H9 (cell line): ENCODE data around the gene MAGI1. TPM values are rescaled to one million over a fixed set of nuclear protein-coding genes. Genes with fewer than 3 reads are reported as not detected.

Source experiments
- DNase-seq: peaks from one replicate; pipeline ENCODE4 v3.0.0-alpha.2; 2017
- H2AFZ ChIP-seq: one replicate; pipeline ENCODE4 v1.6.1; 2013; ENCODE audit warnings: mild to moderate bottlenecking, low read length, control low read depth, moderate library complexity
- H2AK5ac ChIP-seq: 2 replicates; pipeline ENCODE4 v1.6.1; 2013; ENCODE audit warnings: low read length, control low read depth, mixed read lengths; ENCODE audit not compliant: insufficient read length
- H2BK120ac ChIP-seq: one replicate; pipeline ENCODE4 v1.6.1; 2013; ENCODE audit warnings: low read depth, mild to moderate bottlenecking, low read length, control low read depth, inconsistent platforms; ENCODE audit not compliant: poor library complexity, severe bottlenecking
- H2BK12ac ChIP-seq: 2 replicates; pipeline ENCODE4 v1.6.1; 2013; ENCODE audit warnings: low read length, control low read depth, mixed read lengths, low read depth; ENCODE audit not compliant: insufficient read length
- H2BK15ac ChIP-seq: 2 replicates; pipeline ENCODE4 v1.6.1; 2013; ENCODE audit warnings: low read depth, low read length, control low read depth
- H2BK20ac ChIP-seq: one replicate; pipeline ENCODE4 v1.6.1; 2013; ENCODE audit warnings: low read depth, mild to moderate bottlenecking, low read length, control low read depth, inconsistent platforms; ENCODE audit not compliant: poor library complexity, severe bottlenecking
- H2BK5ac ChIP-seq: 2 replicates; pipeline ENCODE4 v1.6.1; 2013; ENCODE audit warnings: low read length, control low read depth, mixed read lengths; ENCODE audit not compliant: insufficient read length
- H3K14ac ChIP-seq: 2 replicates; pipeline ENCODE4 v1.6.1; 2013; ENCODE audit warnings: low read length, control low read depth; ENCODE audit not compliant: insufficient read depth
- H3K18ac ChIP-seq: 2 replicates; pipeline ENCODE4 v1.6.1; 2013; ENCODE audit warnings: low read depth, mild to moderate bottlenecking, mixed read lengths, low read length, control low read depth; ENCODE audit not compliant: insufficient read length
- H3K23ac ChIP-seq: 2 replicates; pipeline ENCODE4 v1.6.1; 2013; ENCODE audit warnings: low read length, control low read depth, mixed read lengths, low read depth; ENCODE audit not compliant: insufficient read length
- H3K23me2 ChIP-seq: 2 replicates; pipeline ENCODE4 v1.6.1; 2013; ENCODE audit warnings: low read depth, mild to moderate bottlenecking, mixed read lengths, low read length, control low read depth; ENCODE audit not compliant: insufficient read length, poor library complexity, severe bottlenecking
- H3K27ac ChIP-seq: 2 replicates; pipeline ENCODE4 v1.5.1; 2013; ENCODE audit warnings: low read length, control low read depth, mixed read lengths, low read depth; ENCODE audit not compliant: insufficient read length
- H3K27me3 ChIP-seq: 2 replicates; pipeline ENCODE4 v1.6.1; 2013; ENCODE audit warnings: low read length, control low read depth, inconsistent platforms; ENCODE audit not compliant: insufficient read depth
- H3K4ac ChIP-seq: 2 replicates; pipeline ENCODE4 v1.6.1; 2013; ENCODE audit warnings: low read depth, mild to moderate bottlenecking, control low read depth, inconsistent platforms, low read length, moderate library complexity
- H3K4me1 ChIP-seq: 2 replicates; pipeline ENCODE4 v1.6.1; 2013; ENCODE audit warnings: low read length, control low read depth, inconsistent platforms; ENCODE audit not compliant: insufficient read depth
- H3K4me2 ChIP-seq: 2 replicates; pipeline ENCODE4 v1.6.1; 2013; ENCODE audit warnings: low read length, control low read depth, mixed read lengths; ENCODE audit not compliant: insufficient read length, insufficient read depth
- H3K56ac ChIP-seq: 2 replicates; pipeline ENCODE4 v1.6.1; 2013; ENCODE audit warnings: low read depth, mild to moderate bottlenecking, mixed read lengths, low read length, control low read depth; ENCODE audit not compliant: insufficient read length
- H3K79me1 ChIP-seq: 2 replicates; pipeline ENCODE4 v1.6.1; 2013; ENCODE audit warnings: low read depth, mild to moderate bottlenecking, moderate library complexity, low read length, control low read depth, inconsistent platforms; ENCODE audit not compliant: insufficient read depth, poor library complexity, severe bottlenecking
- H3K79me2 ChIP-seq: 2 replicates; pipeline ENCODE4 v1.6.1; 2013; ENCODE audit warnings: low read length, control low read depth, inconsistent platforms; ENCODE audit not compliant: insufficient read depth
- H3K9ac ChIP-seq: 2 replicates; pipeline ENCODE4 v1.6.1; 2013; ENCODE audit warnings: low read length, control low read depth, mixed read lengths; ENCODE audit not compliant: insufficient read length; ENCODE audit errors: extremely low read depth
- H3K9me3 ChIP-seq: one replicate; pipeline ENCODE4 v1.6.1; 2013; ENCODE audit warnings: low read depth, low read length, inconsistent platforms; ENCODE audit not compliant: control insufficient read depth
- H3T11ph ChIP-seq: one replicate; pipeline ENCODE4 v1.6.1; 2013; ENCODE audit warnings: mild to moderate bottlenecking, low read length, control low read depth, inconsistent platforms
- H4K20me1 ChIP-seq: one replicate; pipeline ENCODE4 v1.6.1; 2013; ENCODE audit not compliant: control insufficient read depth, insufficient read length, insufficient read depth
- H4K5ac ChIP-seq: 2 replicates; pipeline ENCODE4 v1.6.1; 2013; ENCODE audit warnings: low read depth, mild to moderate bottlenecking, mixed read lengths, low read length, control low read depth; ENCODE audit not compliant: insufficient read length
- H4K8ac ChIP-seq: replicated peaks from 2 replicates; pipeline ENCODE4 v1.6.1; 2013; ENCODE audit warnings: low read length, control low read depth, mixed read lengths, low read depth; ENCODE audit not compliant: insufficient read length
- H4K91ac ChIP-seq: 2 replicates; pipeline ENCODE4 v1.6.1; 2013; ENCODE audit warnings: low read depth, mild to moderate bottlenecking, moderate library complexity, mixed read lengths, low read length, control low read depth; ENCODE audit not compliant: insufficient read length
- H3K27ac Mint-ChIP-seq, 3 experiments: 2 replicates in 2 of 3; 3 replicates in 1 of 3; pipeline ENCODE4 v1.8.0; 2020 to 2021; ENCODE audit warnings: mixed read lengths in 3 of 3, mild to moderate bottlenecking in 1 of 3, moderate library complexity in 1 of 3
- H3K27me3 Mint-ChIP-seq: 2 replicates; pipeline ENCODE4 v1.8.0; 2021; ENCODE audit warnings: low read depth, mild to moderate bottlenecking, moderate library complexity, mixed read lengths
- H3K36me3 Mint-ChIP-seq, 3 experiments: 2 replicates in 2 of 3; 3 replicates in 1 of 3; pipeline ENCODE4 v1.8.0; 2020 to 2021; ENCODE audit warnings: low read depth in 3 of 3, mixed read lengths in 3 of 3; ENCODE audit not compliant: insufficient read depth in 1 of 3
- H3K4me1 Mint-ChIP-seq, 2 experiments: 2 replicates each; pipeline ENCODE4 v1.8.0; 2020; ENCODE audit warnings: mixed read lengths in 2 of 2
- H3K4me3 Mint-ChIP-seq, 2 experiments: 2 replicates in 1 of 2; 3 replicates in 1 of 2; pipeline ENCODE4 v1.8.0; 2020 to 2021; ENCODE audit warnings: mild to moderate bottlenecking in 2 of 2, mixed read lengths in 2 of 2, moderate library complexity in 1 of 2
- H3K9me3 Mint-ChIP-seq, 2 experiments: 2 replicates in 1 of 2; 3 replicates in 1 of 2; pipeline ENCODE4 v1.8.0; 2020; ENCODE audit warnings: mild to moderate bottlenecking in 2 of 2, mixed read lengths in 2 of 2, moderate library complexity in 1 of 2
- WGBS: extraction: QIAGEN DNeasy Blood & Tissue Kit; methylation state at CpG from one replicate; pipeline ENCODE4 v1.1.7; 2013; ENCODE audit warnings: missing lambda C conversion rate, low lambda C conversion rate, mixed read lengths; ENCODE audit not compliant: insufficient read length; ENCODE audit errors: extremely low coverage; 5-methylcytosine and 5-hydroxymethylcytosine counted together
- total RNA-seq: library from RNA; stranded (reverse); gene quantifications from 2 replicates; pipeline ENCODE4 v1.2.1, GENCODE V29; 2021
- TF ChIP-seq, protein P1 (sequence below): fragments of 200-600 bp; sonication (generic); conservative IDR thresholded peaks from 3 replicates; pipeline ENCODE4 v1.8.0; 2021; ENCODE audit warnings: antibody characterized with exemption, mild to moderate bottlenecking

The MAGI1 gene
- total RNA-seq, 1 experiment from 2014 or later, result 65.7 TPM

DNA sequence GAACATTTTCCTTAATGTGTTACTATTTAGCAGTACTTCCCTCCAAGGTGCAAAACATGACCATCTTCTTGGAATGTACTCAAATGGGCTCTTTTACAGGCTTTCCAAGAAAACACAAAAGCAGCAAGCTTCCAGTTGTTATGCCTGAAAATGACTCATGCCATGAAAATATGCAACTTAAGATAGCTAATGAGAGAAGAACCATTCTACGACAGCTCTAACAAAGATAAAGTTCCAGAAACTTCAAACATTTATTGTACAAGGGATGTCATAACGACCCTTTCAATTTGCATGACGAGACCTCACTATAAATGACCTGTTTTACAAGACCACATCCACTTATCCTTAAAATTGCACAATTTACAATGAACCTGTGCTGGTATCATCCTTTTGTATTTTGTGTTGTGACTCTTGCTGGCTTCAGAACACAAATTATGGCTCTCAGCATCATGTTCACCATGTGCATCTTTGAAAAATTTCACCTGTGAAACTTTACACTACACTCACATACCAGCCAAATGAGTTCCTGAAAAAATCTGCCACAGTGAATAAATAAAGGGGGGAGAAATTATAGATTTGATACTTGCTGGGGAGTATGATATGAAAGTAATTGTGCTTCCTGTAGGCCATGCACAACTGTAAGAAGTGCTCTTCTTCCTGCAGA lies 433.7 kb downstream of the MAGI1 start:
- Histone ChIP-seq H2AFZ (no peak overlapping the region), H3K18ac (no peak overlapping the region), H4K8ac (no peak overlapping the region), H3T11ph (no peak overlapping the region), H4K91ac (no peak overlapping the region), H2BK15ac (no peak overlapping the region), H3K4ac (no peak overlapping the region), H3K9me3 (no peaks in the 10 kb centered on the region), H3K79me1 (no peaks in the 10 kb centered on the region), H3K56ac (no peak overlapping the region), H4K5ac (no peak overlapping the region), H3K27me3 (no peaks in the 10 kb centered on the region), H2BK20ac (no peak overlapping the region), H2BK120ac (no peak overlapping the region), H3K9ac (no peak overlapping the region), H3K23me2 (no peaks in the 10 kb centered on the region), H3K27ac (no peak overlapping the region), H2BK12ac (no peak overlapping the region), H4K20me1 (no peaks in the 10 kb centered on the region), H3K23ac (no peak overlapping the region), H3K4me1 (peaks cover 4% of the 10 kb centered on the region; the same call in 1 of the 2 replicates), H3K79me2 (no peaks in the 10 kb centered on the region), H2AK5ac (no peak overlapping the region), H3K4me2 (no peak overlapping the region), H2BK5ac (no peak overlapping the region), H3K14ac (no peak overlapping the region)
- Mint-ChIP-seq H3K27me3 (no peaks in the 10 kb centered on the region), H3K9me3 (no peaks in the 10 kb centered on the region), H3K27ac (no peak overlapping the region), H3K36me3 (no peaks in the 10 kb centered on the region), H3K4me3 (no peak overlapping the region), H3K4me1 (peaks cover 26 to 37% of the 10 kb centered on the region in 2 experiments)
- no CpG with 5 or more reads among the region's 3 CpGs for WGBS
- no peak for DNase-seq
- TF ChIP-seq, protein P1, sequence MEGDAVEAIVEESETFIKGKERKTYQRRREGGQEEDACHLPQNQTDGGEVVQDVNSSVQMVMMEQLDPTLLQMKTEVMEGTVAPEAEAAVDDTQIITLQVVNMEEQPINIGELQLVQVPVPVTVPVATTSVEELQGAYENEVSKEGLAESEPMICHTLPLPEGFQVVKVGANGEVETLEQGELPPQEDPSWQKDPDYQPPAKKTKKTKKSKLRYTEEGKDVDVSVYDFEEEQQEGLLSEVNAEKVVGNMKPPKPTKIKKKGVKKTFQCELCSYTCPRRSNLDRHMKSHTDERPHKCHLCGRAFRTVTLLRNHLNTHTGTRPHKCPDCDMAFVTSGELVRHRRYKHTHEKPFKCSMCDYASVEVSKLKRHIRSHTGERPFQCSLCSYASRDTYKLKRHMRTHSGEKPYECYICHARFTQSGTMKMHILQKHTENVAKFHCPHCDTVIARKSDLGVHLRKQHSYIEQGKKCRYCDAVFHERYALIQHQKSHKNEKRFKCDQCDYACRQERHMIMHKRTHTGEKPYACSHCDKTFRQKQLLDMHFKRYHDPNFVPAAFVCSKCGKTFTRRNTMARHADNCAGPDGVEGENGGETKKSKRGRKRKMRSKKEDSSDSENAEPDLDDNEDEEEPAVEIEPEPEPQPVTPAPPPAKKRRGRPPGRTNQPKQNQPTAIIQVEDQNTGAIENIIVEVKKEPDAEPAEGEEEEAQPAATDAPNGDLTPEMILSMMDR, result no peak
